ENCODE data around the gene ERI3. TPM values are rescaled to one million over a fixed set of nuclear protein-coding genes. Genes with fewer than 3 reads are reported as not detected.

ERI3 gene
- total RNA-seq, 2 experiments from 2014 or later = 35.7 to 37.0 TPM

DNA sequence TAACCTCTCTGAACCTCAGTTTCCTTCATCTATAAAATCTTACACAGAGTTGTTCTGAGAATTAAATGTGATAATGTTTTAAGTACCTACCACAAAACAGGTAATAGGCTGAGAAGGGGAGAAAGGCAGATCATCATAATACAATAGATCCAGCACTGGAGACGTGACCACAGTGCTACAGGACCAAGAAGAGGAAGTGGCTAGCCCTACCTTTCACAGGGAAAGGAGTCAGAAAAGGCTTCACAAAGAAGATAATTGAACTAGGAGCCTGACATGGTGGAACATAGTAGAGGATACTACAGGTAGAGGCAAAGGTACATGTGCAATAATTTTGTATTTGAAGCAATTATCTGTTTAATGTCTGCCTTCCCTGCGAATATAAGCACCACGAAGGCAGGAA is 45.1 kb downstream of the ERI3 start:
- peaks cover 29% of the 10 kb centered on the region for H3K36me3 Mint-ChIP-seq
- peaks cover 3% of the 10 kb centered on the region for H3K4me1 Mint-ChIP-seq (ENCODE audit: low read depth)
- no peaks in the 10 kb centered on the region for H3K27me3 Mint-ChIP-seq
- no peak for DNase-seq
- CTCF ChIA-PET = no interaction called here
- POLR2A ChIA-PET = no interaction called here
- H3K9me3 Mint-ChIP-seq = no peaks in the 10 kb centered on the region
- H3K4me3 Mint-ChIP-seq = no peak overlapping the region
- H3K27ac Mint-ChIP-seq = no peak overlapping the region
- intact Hi-C loops (cut with micrococcal nuclease) = no loop called here

- ChIA-PET POLR2A (no interaction called here), CTCF (interaction anchor here (1.0 to 1.5 kb wide), 3 partner anchors 12 to 88 kb away, joined by 3 to 5 read pairs (median 3); no protein-coding TSS in a partner anchor)
- Mint-ChIP-seq H3K36me3 (peaks cover 47% of the 10 kb centered on the region), H3K4me1 (ENCODE audit: low read depth) (peaks cover 3% of the 10 kb centered on the region), H3K9me3 (no peaks in the 10 kb centered on the region), H3K27me3 (no peaks in the 10 kb centered on the region), H3K27ac (peak overlapping the region; percentile 43), H3K4me3 (no peak overlapping the region)
- DNase-seq = peak; percentile 18
- intact Hi-C loops (cut with micrococcal nuclease) = no loop called here
These were observed 49.1 kb downstream of the ERI3 start for GRCh38 chr1:44305962-44306422.

- ChIA-PET POLR2A (no interaction called here), CTCF (no interaction called here)
- H3K36me3 Mint-ChIP-seq = peaks cover 46% of the 10 kb centered on the region
These were observed 51.5 kb downstream of the ERI3 start for GRCh38 chr1:44303532-44303931.

DNA sequence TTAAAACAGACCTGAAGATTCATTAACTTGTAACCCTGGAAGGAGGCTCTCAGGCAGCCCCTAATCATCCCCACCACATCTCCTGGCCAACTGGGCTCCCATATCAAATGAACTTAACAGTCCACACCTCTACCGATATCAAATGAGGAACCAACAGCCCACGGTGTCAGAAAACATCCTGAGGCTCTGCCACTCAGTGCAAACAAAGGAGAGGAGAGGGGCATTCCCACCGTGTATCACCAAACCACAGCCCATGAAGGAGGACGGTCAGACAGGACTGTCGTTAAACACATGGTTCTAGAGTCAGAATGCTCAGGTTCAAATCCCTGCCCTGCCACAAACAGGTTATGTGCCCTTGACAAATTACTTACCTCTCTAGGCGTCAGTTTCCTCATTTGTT is 52.5 kb downstream of the ERI3 start:
- H3K27me3 Mint-ChIP-seq = no peaks in the 10 kb centered on the region
- no peak overlapping the region for H3K4me3 Mint-ChIP-seq
- peaks cover 3% of the 10 kb centered on the region for H3K4me1 Mint-ChIP-seq (ENCODE audit: low read depth)
- no peaks in the 10 kb centered on the region for H3K9me3 Mint-ChIP-seq
- CTCF ChIA-PET = no interaction called here
- DNase-seq = no peak
- no peak overlapping the region for H3K27ac Mint-ChIP-seq
- intact Hi-C loops (cut with micrococcal nuclease) = no loop called here
- H3K36me3 Mint-ChIP-seq = peaks cover 42% of the 10 kb centered on the region
- POLR2A ChIA-PET = no interaction called here

More at GRCh38 chr1:44303532-44303931, 51.5 kb downstream of the ERI3 start:
- intact Hi-C loops (cut with micrococcal nuclease) = no loop called here
- no peaks in the 10 kb centered on the region for H3K27me3 Mint-ChIP-seq
- H3K4me1 Mint-ChIP-seq (ENCODE audit: low read depth) = peaks cover 3% of the 10 kb centered on the region
- H3K27ac Mint-ChIP-seq = no peak overlapping the region
- DNase-seq = no peak
- H3K4me3 Mint-ChIP-seq = no peak overlapping the region
- H3K9me3 Mint-ChIP-seq = no peaks in the 10 kb centered on the region

- Mint-ChIP-seq H3K4me1 (ENCODE audit: low read depth) (peaks cover 2% of the 10 kb centered on the region), H3K9me3 (no peaks in the 10 kb centered on the region), H3K27ac (no peak overlapping the region), H3K27me3 (no peaks in the 10 kb centered on the region), H3K36me3 (peaks cover 39% of the 10 kb centered on the region), H3K4me3 (no peak overlapping the region)
- POLR2A ChIA-PET = no interaction called here
- DNase-seq = no peak
- intact Hi-C loops (cut with micrococcal nuclease) = no loop called here
- CTCF ChIA-PET = interaction anchor here (1.7 kb wide), 1 partner anchor 84 kb away, joined by 4 read pairs; no protein-coding TSS in a partner anchor
These were observed 53.6 kb downstream of the ERI3 start for GRCh38 chr1:44301442-44301841.

DNA sequence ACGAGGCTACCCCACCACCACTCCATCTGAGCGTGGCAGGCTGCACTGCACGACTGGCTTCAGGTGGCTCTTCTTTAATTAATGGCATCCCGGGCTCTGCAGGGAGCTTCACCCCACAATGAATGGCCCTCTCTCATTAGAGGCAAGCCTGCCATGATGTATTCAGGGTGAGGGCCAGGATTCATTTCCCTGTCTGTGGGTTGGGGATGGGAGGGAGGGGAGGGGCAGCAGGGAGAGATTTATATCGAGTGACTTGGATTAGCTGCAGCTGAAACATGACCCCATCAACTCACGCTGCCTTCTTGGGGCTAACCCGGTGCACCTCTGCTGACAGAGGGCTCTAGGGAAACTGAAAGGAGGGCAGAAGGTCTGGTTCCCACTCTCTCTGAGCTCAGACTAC is 54.2 kb downstream of the ERI3 start:
- Mint-ChIP-seq H3K4me1 (ENCODE audit: low read depth) (no peaks in the 10 kb centered on the region), H3K4me3 (no peak overlapping the region), H3K27ac (no peak overlapping the region), H3K9me3 (no peaks in the 10 kb centered on the region), H3K36me3 (peaks cover 39% of the 10 kb centered on the region), H3K27me3 (no peaks in the 10 kb centered on the region)
- CTCF ChIA-PET = interaction anchor here (1.7 kb wide), 1 partner anchor 83 kb away, joined by 4 read pairs; no protein-coding TSS in a partner anchor
- POLR2A ChIA-PET = no interaction called here
- intact Hi-C loops (cut with micrococcal nuclease) = no loop called here
- no peak for DNase-seq

GRCh38 chr1:44297695-44298400 is 57.2 kb downstream of the ERI3 start:
- no peak overlapping the region for H3K27ac Mint-ChIP-seq
- H3K9me3 Mint-ChIP-seq = no peaks in the 10 kb centered on the region
- POLR2A ChIA-PET = no interaction called here
- peaks cover 20% of the 10 kb centered on the region for H3K36me3 Mint-ChIP-seq
- intact Hi-C loops (cut with micrococcal nuclease) = no loop called here
- no peak overlapping the region for H3K4me3 Mint-ChIP-seq
- no peaks in the 10 kb centered on the region for H3K27me3 Mint-ChIP-seq
- no peaks in the 10 kb centered on the region for H3K4me1 Mint-ChIP-seq (ENCODE audit: low read depth)
- DNase-seq = no peak
- CTCF ChIA-PET = interaction anchor here (0.6 kb wide), 1 partner anchor 1740 kb away, joined by 3 read pairs; no protein-coding TSS in a partner anchor

DNA sequence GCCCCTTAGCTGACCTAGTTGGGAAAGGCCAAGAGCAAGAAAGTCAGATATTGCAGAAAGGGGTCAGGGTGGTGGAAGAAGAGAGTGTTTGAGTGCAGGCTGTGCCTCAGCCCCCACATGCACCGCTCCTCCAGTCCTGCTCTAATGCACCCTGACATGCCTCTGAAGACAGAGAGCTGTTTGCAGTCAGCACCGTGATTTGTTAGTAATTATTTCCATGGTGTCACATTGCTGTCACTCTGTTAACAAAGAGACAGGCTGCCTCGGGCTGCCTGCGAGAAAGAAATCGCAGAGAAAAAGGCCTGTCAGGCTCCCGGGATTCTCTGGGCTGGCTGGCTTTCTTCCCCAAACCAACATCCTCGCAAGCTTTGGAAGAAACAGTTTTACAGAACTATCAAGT is 58.3 kb downstream of the ERI3 start:
- Mint-ChIP-seq H3K9me3 (no peaks in the 10 kb centered on the region), H3K4me1 (ENCODE audit: low read depth) (no peaks in the 10 kb centered on the region), H3K27ac (no peak overlapping the region), H3K4me3 (no peak overlapping the region), H3K36me3 (peaks cover 18% of the 10 kb centered on the region), H3K27me3 (no peaks in the 10 kb centered on the region)
- no peak for DNase-seq
- intact Hi-C loops (cut with micrococcal nuclease) = no loop called here
- ChIA-PET CTCF (interaction anchor here (1.8 kb wide), 1 partner anchor 79 kb away, joined by 5 read pairs; no protein-coding TSS in a partner anchor), POLR2A (no interaction called here)

GRCh38 chr1:44296086-44296485 is 59.0 kb downstream of the ERI3 start:
- H3K27ac Mint-ChIP-seq = no peak overlapping the region
- H3K4me1 Mint-ChIP-seq (ENCODE audit: low read depth) = no peaks in the 10 kb centered on the region
- no peak overlapping the region for H3K4me3 Mint-ChIP-seq
- intact Hi-C loops (cut with micrococcal nuclease) = no loop called here
- POLR2A ChIA-PET = no interaction called here
- DNase-seq = no peak
- CTCF ChIA-PET = interaction anchor here (1.8 kb wide), 1 partner anchor 78 kb away, joined by 5 read pairs; no protein-coding TSS in a partner anchor
- no peaks in the 10 kb centered on the region for H3K9me3 Mint-ChIP-seq
- H3K36me3 Mint-ChIP-seq = peaks cover 18% of the 10 kb centered on the region
- no peaks in the 10 kb centered on the region for H3K27me3 Mint-ChIP-seq

DNA sequence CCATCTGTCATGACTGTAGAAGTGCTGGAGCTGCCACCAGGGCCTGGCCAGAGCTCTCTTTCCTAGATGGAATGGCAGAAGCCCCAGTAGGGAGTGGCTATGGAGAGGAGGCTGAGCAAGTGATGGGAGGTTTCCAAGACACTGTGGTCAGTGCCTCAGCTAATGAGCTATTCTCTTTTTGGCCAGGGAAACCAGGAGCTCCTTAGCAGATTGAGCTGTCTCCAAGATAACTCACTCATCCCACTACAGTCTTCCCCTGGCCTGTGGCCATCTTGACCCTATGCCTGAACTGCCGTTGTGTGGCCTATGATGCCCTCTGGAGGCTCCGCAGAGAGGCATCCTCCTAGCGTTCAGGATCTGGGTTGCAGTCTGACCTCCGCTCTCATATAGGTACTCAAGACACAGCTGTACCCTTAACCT is 60.5 kb downstream of the ERI3 start:
- DNase-seq = no peak
- Mint-ChIP-seq H3K36me3 (peaks cover 18% of the 10 kb centered on the region), H3K4me1 (ENCODE audit: low read depth) (no peaks in the 10 kb centered on the region), H3K27ac (no peak overlapping the region), H3K4me3 (no peak overlapping the region), H3K27me3 (no peaks in the 10 kb centered on the region), H3K9me3 (no peaks in the 10 kb centered on the region)
- ChIA-PET POLR2A (no interaction called here), CTCF (interaction anchor here (1.4 kb wide), 1 partner anchor 77 kb away, joined by 3 read pairs; no protein-coding TSS in a partner anchor)
- intact Hi-C loops (cut with micrococcal nuclease) = no loop called here

DNA sequence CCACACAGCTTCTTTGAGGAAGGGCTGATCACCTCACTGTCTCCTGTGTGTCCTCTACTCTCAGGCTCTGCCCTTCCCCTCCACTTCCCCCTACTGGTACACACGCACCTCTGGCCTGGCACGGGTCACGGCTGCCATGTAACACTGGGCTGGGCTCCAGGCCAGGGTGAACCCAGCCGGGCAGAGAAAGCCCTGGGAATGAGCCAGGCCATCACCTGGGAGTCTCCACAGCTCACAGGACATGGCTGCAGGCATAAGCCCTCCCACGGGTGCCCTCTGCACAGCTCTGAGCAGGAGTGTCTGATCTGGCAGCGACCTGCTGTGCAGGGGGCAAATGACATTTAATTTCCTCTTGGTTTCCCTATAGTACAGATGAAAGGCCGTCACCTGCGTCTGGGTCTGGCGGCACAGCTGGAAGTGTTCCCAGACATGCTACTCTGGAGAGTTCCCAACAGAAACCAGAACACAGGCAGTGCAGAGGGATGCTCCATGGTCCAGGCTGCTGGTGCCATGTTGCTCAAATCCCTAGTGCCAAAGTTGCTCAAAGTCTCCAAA is 61.2 kb downstream of the ERI3 start:
- Mint-ChIP-seq H3K9me3 (no peaks in the 10 kb centered on the region), H3K4me1 (ENCODE audit: low read depth) (no peaks in the 10 kb centered on the region), H3K27me3 (no peaks in the 10 kb centered on the region), H3K4me3 (no peak overlapping the region), H3K27ac (no peak overlapping the region), H3K36me3 (peaks cover 17% of the 10 kb centered on the region)
- POLR2A ChIA-PET = no interaction called here
- CTCF ChIA-PET = interaction anchor here (0.7 to 1.4 kb wide), 3 partner anchors 24 to 278 kb away, joined by 3 read pairs; no protein-coding TSS in a partner anchor
- no peak for DNase-seq
- intact Hi-C loops (cut with micrococcal nuclease) = no loop called here

DNA sequence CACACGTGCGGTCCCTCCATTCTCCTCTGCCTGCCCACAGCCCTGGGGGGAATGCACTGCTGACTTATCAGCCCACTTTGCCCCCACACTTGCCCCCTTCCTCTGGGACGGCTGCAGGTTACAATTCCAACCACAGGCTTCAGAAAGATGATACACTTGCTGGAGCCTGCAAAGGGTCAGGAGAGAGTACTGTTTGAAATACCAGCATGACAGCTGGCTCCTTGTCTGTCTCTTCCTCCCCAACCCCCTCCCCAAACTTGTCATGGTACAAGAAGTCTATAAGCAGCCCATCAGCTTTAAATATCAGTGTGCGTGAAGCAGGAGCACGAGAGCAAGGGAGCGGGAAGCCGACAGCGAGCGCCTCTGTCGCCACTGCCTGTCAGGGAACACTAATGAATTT is 62.4 kb downstream of the ERI3 start:
- intact Hi-C loops (cut with micrococcal nuclease) = no loop called here
- H3K9me3 Mint-ChIP-seq = no peaks in the 10 kb centered on the region
- H3K4me3 Mint-ChIP-seq = no peak overlapping the region
- no peak for DNase-seq
- POLR2A ChIA-PET = no interaction called here
- H3K36me3 Mint-ChIP-seq = peaks cover 14% of the 10 kb centered on the region
- CTCF ChIA-PET = interaction anchor here (1.3 kb wide), 1 partner anchor 279 kb away, joined by 3 read pairs; no protein-coding TSS in a partner anchor
- H3K27me3 Mint-ChIP-seq = no peaks in the 10 kb centered on the region
- H3K27ac Mint-ChIP-seq = no peak overlapping the region
- H3K4me1 Mint-ChIP-seq (ENCODE audit: low read depth) = no peaks in the 10 kb centered on the region
